ENCODE measurements around the gene ACYP2. TPM values are rescaled to one million over a fixed set of nuclear protein-coding genes. Genes with fewer than 3 reads are reported as not detected.

Gene ACYP2
- total and polyA plus RNA-seq, 2 donors (not counting 1 experiment from before 2014, with no cell fraction given): 14.0 to 17.2 TPM

GRCh38 chr2:54143780-54144179 is 28.4 kb downstream of the ACYP2 start:
- 100% methylated on average over 1 of the region's 2 CpGs for WGBS (ENCODE audit: insufficient coverage)
- Histone ChIP-seq H4K20me1 (ENCODE audit: control insufficient read depth, insufficient read depth, low read length, poor library complexity, severe bottlenecking) (no peaks in the 10 kb centered on the region), H2AFZ (ENCODE audit: insufficient read depth, low read depth, low read length, poor library complexity, severe bottlenecking) (no peak overlapping the region), H3K9me3 (ENCODE audit: control extremely low read depth in 1 of 3, control insufficient read depth in 2 of 3, insufficient read depth in 1 of 3, low read length in 2 of 3) (no peaks in the 10 kb centered on the region), H3K27ac (ENCODE audit: low read length in 2 of 2) (no peak overlapping the region), H3K36me3 (replicated peaks in 1 of 2; ENCODE audit: control extremely low read depth in 1 of 2, control insufficient read depth in 1 of 2, extremely low read depth in 1 of 2, insufficient read depth in 2 of 2, low read length in 1 of 2) (peaks cover 1 to 7% of the 10 kb centered on the region in 2 experiments), H3K9ac (ENCODE audit: low read length) (no peak overlapping the region), H3K79me2 (ENCODE audit: control insufficient read depth, insufficient read depth, low read length) (no peaks in the 10 kb centered on the region), H3K4me3 (ENCODE audit: control extremely low read depth in 1 of 5, extremely low read depth in 1 of 5, insufficient read depth in 1 of 5, low read depth in 2 of 5, low read length in 4 of 5) (no peak overlapping the region), H3K27me3 (replicated peaks in 1 of 4; ENCODE audit: control extremely low read depth in 1 of 4, control insufficient read depth in 3 of 4, insufficient read depth in 4 of 4, low read length in 3 of 4) (no peaks in the 10 kb centered on the region), H3K4me2 (replicated peaks; ENCODE audit: low read depth, low read length, poor library complexity, severe bottlenecking) (no peak overlapping the region), H3K4me1 (ENCODE audit: control insufficient read depth in 2 of 2, insufficient read depth in 2 of 2, low read length in 2 of 2) (no peaks in the 10 kb centered on the region)
- no peak overlapping the region for H3K4me3 Mint-ChIP-seq
- ChIA-PET CTCF (no interaction called here), POLR2A (no interaction called here)
- intact Hi-C loops (cut with micrococcal nuclease): no loop called here
- H3K4me1 Mint-ChIP-seq: no peaks in the 10 kb centered on the region
- no peak for DNase-seq
- H3K27ac Mint-ChIP-seq: no peak overlapping the region
- TF ChIP-seq EZH2 (IDR thresholded peaks at IDR 0.05; ENCODE audit: borderline replicate concordance, insufficient read depth, low read depth, low read length, poor library complexity, severe bottlenecking): no peak
- TF ChIP-seq CTCF (IDR thresholded peaks at IDR 0.05): no peak
- no peaks in the 10 kb centered on the region for H3K9me3 Mint-ChIP-seq (ENCODE audit: insufficient read depth)
- H3K27me3 Mint-ChIP-seq: no peaks in the 10 kb centered on the region
- no peak for ATAC-seq (ENCODE audit: low read depth)

- H3K27ac ChIP-seq (ENCODE audit: low read length in 2 of 2): no peak overlapping the region
- ChIA-PET POLR2A (no interaction called here), CTCF (no interaction called here)
- Mint-ChIP-seq H3K9me3 (ENCODE audit: insufficient read depth) (no peaks in the 10 kb centered on the region), H3K27ac (no peak overlapping the region), H3K4me3 (no peak overlapping the region), H3K27me3 (no peaks in the 10 kb centered on the region), H3K4me1 (no peaks in the 10 kb centered on the region)
- no peaks in the 10 kb centered on the region for H3K27me3 ChIP-seq (replicated peaks in 1 of 4; ENCODE audit: control extremely low read depth in 1 of 4, control insufficient read depth in 3 of 4, insufficient read depth in 4 of 4, low read length in 3 of 4)
- DNase-seq: no peak
- no peaks in the 10 kb centered on the region for H3K4me1 ChIP-seq (ENCODE audit: control insufficient read depth in 2 of 2, insufficient read depth in 2 of 2, low read length in 2 of 2)
- WGBS (ENCODE audit: insufficient coverage): 100% methylated on average over 1 of the region's 2 CpGs
- H3K4me3 ChIP-seq (ENCODE audit: control extremely low read depth in 1 of 5, extremely low read depth in 1 of 5, insufficient read depth in 1 of 5, low read depth in 2 of 5, low read length in 4 of 5): no peak overlapping the region
- no peaks in the 10 kb centered on the region for H3K79me2 ChIP-seq (ENCODE audit: control insufficient read depth, insufficient read depth, low read length)
- no peak overlapping the region for H2AFZ ChIP-seq (ENCODE audit: insufficient read depth, low read depth, low read length, poor library complexity, severe bottlenecking)
- peaks cover 1 to 5% of the 10 kb centered on the region in 2 experiments for H3K36me3 ChIP-seq (replicated peaks in 1 of 2; ENCODE audit: control extremely low read depth in 1 of 2, control insufficient read depth in 1 of 2, extremely low read depth in 1 of 2, insufficient read depth in 2 of 2, low read length in 1 of 2)
- no peak for ATAC-seq (ENCODE audit: low read depth)
- H4K20me1 ChIP-seq (ENCODE audit: control insufficient read depth, insufficient read depth, low read length, poor library complexity, severe bottlenecking): no peaks in the 10 kb centered on the region
- TF ChIP-seq CTCF (IDR thresholded peaks at IDR 0.05) (no peak), EZH2 (IDR thresholded peaks at IDR 0.05; ENCODE audit: borderline replicate concordance, insufficient read depth, low read depth, low read length, poor library complexity, severe bottlenecking) (no peak)
- H3K4me2 ChIP-seq (replicated peaks; ENCODE audit: low read depth, low read length, poor library complexity, severe bottlenecking): no peak overlapping the region
- intact Hi-C loops (cut with micrococcal nuclease): no loop called here
- no peak overlapping the region for H3K9ac ChIP-seq (ENCODE audit: low read length)
- H3K9me3 ChIP-seq (ENCODE audit: control extremely low read depth in 1 of 3, control insufficient read depth in 2 of 3, insufficient read depth in 1 of 3, low read length in 2 of 3): no peaks in the 10 kb centered on the region
These were observed 33.0 kb downstream of the ACYP2 start for GRCh38 chr2:54148391-54148790.
